Uterus (tissue), 4 donors: ENCODE results near the gene GPR161. TPM values are rescaled to one million over a fixed set of nuclear protein-coding genes. Genes with fewer than 3 reads are reported as not detected.

Source experiments
- DNase-seq, 2 donors: peaks; one replicate each; pipeline ENCODE4 v3.0.0-alpha.2; 2019 to 2020
- H3K27ac ChIP-seq, 2 donors: fragments of 200-600 bp; sonication (generic); 1 replicate in 1 of 2; 2 replicates in 1 of 2; pipeline ENCODE4 v1.5.1; 2016 to 2018
- H3K27me3 ChIP-seq, 2 donors: fragments of 200-600 bp; sonication (generic); one replicate each; pipeline ENCODE4 v1.5.1; 2018 to 2019; ENCODE audit warnings: control low read depth in 1 of 2
- H3K36me3 ChIP-seq, 2 donors: fragments of 200-600 bp; sonication (generic); one replicate each; pipeline ENCODE4 v1.5.1; 2019; ENCODE audit warnings: control low read depth in 1 of 2
- H3K4me1 ChIP-seq, 2 donors: fragments of 200-600 bp; sonication (generic); one replicate each; pipeline ENCODE4 v1.5.1; 2018 to 2019; ENCODE audit warnings: control low read depth in 1 of 2
- H3K4me3 ChIP-seq, 2 donors: fragments of 200-600 bp; sonication (generic); 1 replicate in 1 of 2; 2 replicates in 1 of 2; pipeline ENCODE4 v1.5.1; 2018 to 2019; ENCODE audit warnings: mild to moderate bottlenecking in 1 of 2
- H3K9me3 ChIP-seq, 2 donors: fragments of 200-600 bp; sonication (generic); one replicate each; pipeline ENCODE4 v1.5.1; 2019; ENCODE audit warnings: control low read depth in 1 of 2
- POLR2A ChIP-seq, 2 donors: fragments of 450-650 bp; IDR thresholded peaks; one replicate each; pipeline ENCODE4 v1.6.1; 2016; ENCODE audit warnings: antibody characterized with exemption in 2 of 2, mild to moderate bottlenecking in 1 of 2, moderate library complexity in 1 of 2
- intact Hi-C: fragments of 100-400 bp; cut with DNase I; formaldehyde crosslinking; loops from one replicate; pipeline ENCODE4 v1.15.1; 2023; ENCODE audit warnings: low total_unique reads
- total RNA-seq, 4 donors: library from RNA; depleted of rRNA in 3 of 4; stranded (reverse); fragments of >200 nt in 3 of 4; gene quantifications; one replicate each; pipeline versions ENCODE4 v1.1.0 to v1.2.4, GENCODE V29; 2014 to 2023
- TF ChIP-seq, protein P1 (sequence below), 4 experiments: fragments of 200-600 bp in 2 of 4; fragments of 450-650 bp in 2 of 4; sonication (generic) in 2 of 4; IDR thresholded peaks; one replicate each; pipeline ENCODE4 v1.5.1; 2016 to 2019; ENCODE audit warnings: antibody characterized with exemption in 4 of 4, mild to moderate bottlenecking in 2 of 4, moderate library complexity in 1 of 4
- donor health status: DM: yes; HTN: yes; CAD: no.

Gene GPR161
- total RNA-seq, 4 donors from 2014 or later: 9.7 to 45.5 (median 37.6) TPM

DNA sequence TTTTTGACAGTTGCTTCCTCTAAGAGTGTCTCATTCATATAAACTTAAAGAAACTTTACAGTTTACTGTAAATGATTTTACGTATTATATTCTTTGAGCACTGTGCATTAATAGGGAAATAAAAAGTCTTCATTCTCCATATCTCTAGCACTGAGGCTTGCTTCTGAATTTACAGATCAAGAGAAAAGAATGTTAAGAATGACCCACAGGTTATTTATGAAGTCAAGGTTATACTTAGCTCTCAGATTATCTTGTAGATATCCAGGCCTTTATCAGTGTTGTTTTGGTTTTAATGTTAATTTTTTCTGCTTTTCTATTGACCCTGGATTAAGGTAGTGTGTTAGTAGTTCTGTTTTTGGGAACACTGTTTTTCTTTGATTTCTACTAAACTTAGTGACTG is 91.4 kb downstream of the GPR161 start:
- no peaks in the 10 kb centered on the region for H3K36me3 ChIP-seq
- no peak overlapping the region for H3K4me3 ChIP-seq
- no peaks in the 10 kb centered on the region for H3K9me3 ChIP-seq
- no peaks in the 10 kb centered on the region for H3K27me3 ChIP-seq
- intact Hi-C loops: no loop called here
- DNase-seq: no peak
- H3K4me1 ChIP-seq: no peaks in the 10 kb centered on the region
- H3K27ac ChIP-seq: no peak overlapping the region
- TF ChIP-seq, protein P1, sequence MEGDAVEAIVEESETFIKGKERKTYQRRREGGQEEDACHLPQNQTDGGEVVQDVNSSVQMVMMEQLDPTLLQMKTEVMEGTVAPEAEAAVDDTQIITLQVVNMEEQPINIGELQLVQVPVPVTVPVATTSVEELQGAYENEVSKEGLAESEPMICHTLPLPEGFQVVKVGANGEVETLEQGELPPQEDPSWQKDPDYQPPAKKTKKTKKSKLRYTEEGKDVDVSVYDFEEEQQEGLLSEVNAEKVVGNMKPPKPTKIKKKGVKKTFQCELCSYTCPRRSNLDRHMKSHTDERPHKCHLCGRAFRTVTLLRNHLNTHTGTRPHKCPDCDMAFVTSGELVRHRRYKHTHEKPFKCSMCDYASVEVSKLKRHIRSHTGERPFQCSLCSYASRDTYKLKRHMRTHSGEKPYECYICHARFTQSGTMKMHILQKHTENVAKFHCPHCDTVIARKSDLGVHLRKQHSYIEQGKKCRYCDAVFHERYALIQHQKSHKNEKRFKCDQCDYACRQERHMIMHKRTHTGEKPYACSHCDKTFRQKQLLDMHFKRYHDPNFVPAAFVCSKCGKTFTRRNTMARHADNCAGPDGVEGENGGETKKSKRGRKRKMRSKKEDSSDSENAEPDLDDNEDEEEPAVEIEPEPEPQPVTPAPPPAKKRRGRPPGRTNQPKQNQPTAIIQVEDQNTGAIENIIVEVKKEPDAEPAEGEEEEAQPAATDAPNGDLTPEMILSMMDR (IDR thresholded peaks at IDR 0.05): no peak
- no peak for TF ChIP-seq POLR2A (IDR thresholded peaks at IDR 0.05)

DNA sequence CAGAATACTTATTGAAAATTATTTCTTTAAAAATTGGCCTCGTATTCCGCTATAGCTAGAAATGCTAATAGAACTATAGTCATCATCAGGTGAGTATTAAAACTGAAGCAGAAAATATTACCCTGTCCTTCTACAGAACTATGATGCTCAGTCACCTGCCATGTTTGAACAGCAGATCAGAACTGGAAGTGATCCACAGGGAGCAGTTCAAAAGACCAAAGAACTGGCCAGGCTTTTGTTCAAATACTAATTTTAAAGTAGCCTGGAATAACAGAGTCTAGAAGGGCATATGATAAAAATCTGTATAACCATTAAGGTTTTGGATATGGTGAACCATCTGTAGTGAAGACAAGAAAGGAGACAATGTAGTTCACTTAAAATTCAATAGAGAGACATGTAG is 94.4 kb downstream of the GPR161 start:
- intact Hi-C loops: no loop called here
- no peaks in the 10 kb centered on the region for H3K27me3 ChIP-seq
- H3K36me3 ChIP-seq: no peaks in the 10 kb centered on the region
- H3K9me3 ChIP-seq: no peaks in the 10 kb centered on the region
- no peak overlapping the region for H3K4me3 ChIP-seq
- no peaks in the 10 kb centered on the region for H3K4me1 ChIP-seq
- no peak overlapping the region for H3K27ac ChIP-seq
- no peak for DNase-seq
- TF ChIP-seq, protein P1 (IDR thresholded peaks at IDR 0.05): no peak
- no peak for TF ChIP-seq POLR2A (IDR thresholded peaks at IDR 0.05)

DNA sequence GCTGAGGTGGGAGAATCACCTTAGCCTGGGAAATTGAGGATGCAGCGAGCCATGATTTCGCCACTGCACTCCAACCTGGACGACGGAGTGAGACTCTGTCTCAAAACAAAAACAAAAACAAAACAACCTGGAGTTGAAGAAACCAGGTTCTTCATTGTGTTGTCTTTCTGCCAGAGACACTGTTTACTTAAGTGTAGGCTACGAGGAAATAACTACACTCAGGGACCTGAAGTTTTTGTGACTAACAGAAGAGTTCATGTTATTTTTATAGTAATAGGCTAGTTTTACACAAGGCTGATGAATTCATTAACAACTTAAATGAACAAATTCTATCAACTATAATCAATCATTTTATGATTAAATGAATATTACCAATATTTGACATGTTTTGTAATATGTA is 101.4 kb downstream of the GPR161 start:
- TF ChIP-seq, protein P1 (IDR thresholded peaks at IDR 0.05): no peak
- TF ChIP-seq POLR2A (IDR thresholded peaks at IDR 0.05): no peak
- no peak for DNase-seq
- Histone ChIP-seq H3K4me1 (no peaks in the 10 kb centered on the region), H3K27me3 (no peaks in the 10 kb centered on the region), H3K36me3 (no peaks in the 10 kb centered on the region), H3K27ac (no peak overlapping the region), H3K4me3 (no peak overlapping the region), H3K9me3 (no peaks in the 10 kb centered on the region)
- intact Hi-C loops: no loop called here

DNA sequence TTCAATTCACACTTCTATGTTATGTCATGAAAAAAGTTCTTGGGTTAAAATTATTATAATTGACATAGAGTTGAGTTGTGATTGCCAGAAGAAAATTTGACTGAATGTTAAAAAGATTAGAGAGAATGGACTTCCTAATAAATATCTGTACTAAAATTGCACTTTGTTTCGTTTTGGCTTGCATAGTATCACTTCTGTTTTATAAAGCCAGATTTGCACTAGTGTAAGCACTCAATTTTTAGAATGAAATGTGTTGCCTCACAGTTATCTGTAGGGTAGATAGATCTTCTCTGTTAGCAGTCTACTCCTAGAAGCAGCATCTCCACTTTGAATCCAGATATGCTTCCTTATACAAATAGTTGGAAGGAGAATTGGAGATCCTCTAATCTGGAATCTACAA is 104.7 kb downstream of the GPR161 start:
- DNase-seq: no peak
- Histone ChIP-seq H3K4me1 (no peaks in the 10 kb centered on the region), H3K27me3 (no peaks in the 10 kb centered on the region), H3K36me3 (no peaks in the 10 kb centered on the region), H3K4me3 (no peak overlapping the region), H3K27ac (no peak overlapping the region), H3K9me3 (no peaks in the 10 kb centered on the region)
- intact Hi-C loops: no loop called here
- TF ChIP-seq, protein P1 (IDR thresholded peaks at IDR 0.05): no peak
- no peak for TF ChIP-seq POLR2A (IDR thresholded peaks at IDR 0.05)

DNA sequence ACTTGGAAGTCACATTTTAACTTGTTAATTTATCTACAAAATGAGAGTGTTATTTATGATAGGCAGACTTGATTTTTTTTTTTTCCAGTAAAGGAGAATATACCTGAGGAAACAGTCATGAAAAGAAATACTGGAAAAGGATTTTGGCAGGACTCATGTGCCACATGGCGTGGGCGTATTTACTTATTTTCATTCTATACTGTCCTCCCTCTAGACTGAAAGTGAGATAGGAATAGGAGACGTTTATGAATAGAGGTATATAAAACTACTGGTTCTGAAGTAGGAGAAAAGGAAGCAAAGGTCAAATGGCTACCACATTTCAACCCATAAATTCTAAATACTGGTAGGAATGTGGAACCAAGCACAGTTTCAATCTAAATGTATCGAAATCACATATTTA is 105.1 kb downstream of the GPR161 start:
- TF ChIP-seq, protein P1 (IDR thresholded peaks at IDR 0.05): no peak
- no peak for TF ChIP-seq POLR2A (IDR thresholded peaks at IDR 0.05)
- no peak overlapping the region for H3K4me3 ChIP-seq
- no peaks in the 10 kb centered on the region for H3K36me3 ChIP-seq
- intact Hi-C loops: no loop called here
- H3K27ac ChIP-seq: no peak overlapping the region
- DNase-seq: no peak
- H3K4me1 ChIP-seq: no peaks in the 10 kb centered on the region
- no peaks in the 10 kb centered on the region for H3K9me3 ChIP-seq
- no peaks in the 10 kb centered on the region for H3K27me3 ChIP-seq
